GM04503 (cell line): Measurements from ENCODE around the gene ARHGAP45.

Source experiments
- DNase-seq: peaks from one replicate; pipeline ENCODE4 v3.0.0-alpha.2; 2012; ENCODE audit warnings: low read depth

Gene ARHGAP45

DNA sequence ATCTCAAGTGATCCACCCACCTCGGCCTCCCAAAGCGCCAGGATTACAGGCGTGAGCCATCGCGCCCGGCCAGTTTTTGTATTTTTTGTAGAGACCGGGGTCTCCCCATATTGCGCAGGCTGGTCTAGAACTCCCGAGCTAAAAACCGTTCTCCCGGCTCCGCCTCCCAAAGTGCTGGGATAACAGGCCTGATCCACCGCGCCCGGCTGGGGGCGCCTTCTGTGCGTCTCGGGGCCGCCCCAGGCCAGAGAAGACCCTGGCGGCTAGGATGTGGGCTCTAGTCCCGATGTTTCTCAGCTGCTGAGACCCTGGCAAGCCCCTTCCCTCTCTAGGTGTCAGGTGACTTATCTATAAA lies 3.6 kb downstream of the ARHGAP45 start:
- no peak for DNase-seq

GRCh38 chr19:1070931-1071791 lies 4.2 kb downstream of the ARHGAP45 start:
- DNase-seq: no peak

DNA sequence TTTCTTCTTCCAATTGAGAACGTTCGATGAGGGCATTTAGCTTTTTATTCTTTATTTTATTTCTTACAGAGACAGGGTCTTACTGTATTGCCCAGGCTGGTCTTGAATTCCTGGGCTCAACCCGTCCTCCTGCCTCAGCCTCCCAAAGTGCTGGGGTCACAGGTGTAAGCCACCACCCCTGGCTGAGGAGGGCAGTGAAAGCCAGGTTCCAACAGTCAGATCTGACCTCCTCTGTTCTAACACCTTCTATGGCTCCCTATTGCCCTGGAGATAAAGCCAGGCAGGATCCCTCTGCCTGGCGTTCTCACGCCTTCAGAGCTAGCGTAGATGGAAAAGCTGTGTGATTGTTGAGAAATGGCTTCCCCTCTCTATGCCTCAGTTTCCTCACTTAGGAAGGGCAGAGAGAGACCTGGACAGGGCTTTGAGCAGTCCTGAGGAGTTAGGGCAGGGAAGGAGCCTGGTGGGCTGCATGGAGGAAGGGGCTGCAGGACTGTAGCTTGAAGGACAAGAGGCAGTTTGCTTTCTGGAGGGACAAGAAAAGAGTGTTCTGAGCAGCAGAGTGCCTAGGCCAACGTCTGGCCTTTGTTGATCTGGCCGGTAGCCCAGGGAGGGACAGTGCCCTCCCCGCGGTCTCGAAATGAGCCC lies 5.5 kb downstream of the ARHGAP45 start:
- DNase-seq: no peak

- DNase-seq: no peak
Measured at GRCh38 chr19:1073063-1073955, 6.3 kb downstream of the ARHGAP45 start.

DNA sequence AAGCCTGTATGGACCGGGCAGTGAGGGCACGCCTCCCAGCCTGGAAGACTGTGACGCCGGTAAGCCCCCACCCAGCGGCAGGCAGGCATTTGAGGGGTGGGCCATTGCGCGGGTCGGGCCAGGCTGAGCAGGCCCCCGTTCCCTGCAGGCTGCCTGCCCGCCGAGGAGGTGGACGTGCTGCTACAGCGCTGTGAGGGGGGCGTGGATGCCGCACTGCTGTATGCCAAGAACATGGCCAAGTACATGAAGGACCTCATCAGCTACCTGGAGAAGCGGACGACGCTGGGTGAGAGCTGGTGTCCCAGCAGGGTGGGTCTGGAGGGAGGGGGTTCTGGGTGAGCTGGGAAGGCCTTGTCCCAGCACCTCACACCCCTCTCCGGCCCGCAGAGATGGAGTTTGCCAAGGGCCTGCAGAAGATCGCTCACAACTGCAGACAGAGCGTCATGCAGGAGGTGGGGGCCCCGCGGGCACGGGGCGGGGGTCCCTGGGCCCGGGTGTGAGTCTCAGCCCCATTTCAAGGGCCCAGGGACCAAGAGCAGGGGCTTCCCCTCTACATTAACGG lies 7.1 kb downstream of the ARHGAP45 start:
- no peak for DNase-seq

GRCh38 chr19:1074544-1075283 lies 7.7 kb downstream of the ARHGAP45 start:
- no peak for DNase-seq

- no peak for DNase-seq
Measured at GRCh38 chr19:1076046-1076386, 9.0 kb downstream of the ARHGAP45 start.

- no peak for DNase-seq
Measured at GRCh38 chr19:1076951-1077350, 10.0 kb downstream of the ARHGAP45 start.

GRCh38 chr19:1079566-1080111 lies 12.7 kb downstream of the ARHGAP45 start:
- DNase-seq: no peak

GRCh38 chr19:1080360-1081161 lies 13.6 kb downstream of the ARHGAP45 start:
- no peak for DNase-seq

- no peak for DNase-seq
Measured at GRCh38 chr19:1081301-1082164, 14.6 kb downstream of the ARHGAP45 start.

DNA sequence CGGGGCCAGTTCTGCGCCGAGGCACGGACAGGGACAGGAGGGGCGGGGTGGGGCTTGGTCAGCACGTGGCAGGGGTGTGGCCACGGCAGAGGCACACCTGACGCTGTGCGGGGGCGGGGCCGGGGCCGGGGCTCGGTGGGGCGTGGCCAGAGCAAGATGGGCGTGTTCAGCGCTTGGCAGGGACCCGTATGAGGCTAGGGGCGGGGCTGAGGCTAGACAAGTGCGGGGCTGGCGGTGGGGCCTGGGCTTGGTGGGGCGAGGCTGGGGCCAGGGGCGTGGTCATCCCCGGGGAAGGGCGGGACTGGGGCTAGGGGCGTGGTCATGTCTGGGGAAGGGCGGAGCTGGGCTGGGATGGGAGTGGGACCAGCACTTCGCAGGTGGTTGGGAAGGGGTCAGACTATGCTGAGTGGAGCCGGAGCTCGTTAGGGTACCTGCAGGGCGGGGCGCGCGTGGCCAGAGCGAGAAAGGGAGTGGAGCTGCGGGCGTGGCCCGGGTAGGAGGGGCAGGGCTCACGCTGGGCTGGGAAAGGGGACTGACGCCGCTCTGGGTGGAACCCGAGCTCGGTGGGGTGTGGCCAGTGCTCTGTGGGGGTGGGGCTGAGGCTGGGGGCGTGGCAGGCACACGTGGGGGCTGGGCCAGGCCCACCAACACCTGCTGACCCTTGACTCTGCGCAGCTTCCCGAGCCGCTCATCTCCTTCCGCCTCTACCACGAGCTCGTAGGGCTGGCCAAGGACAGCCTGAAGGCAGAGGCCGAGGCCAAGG lies 15.4 kb downstream of the ARHGAP45 start:
- DNase-seq: no peak

GRCh38 chr19:1082928-1083816 lies 16.2 kb downstream of the ARHGAP45 start:
- no peak for DNase-seq

DNA sequence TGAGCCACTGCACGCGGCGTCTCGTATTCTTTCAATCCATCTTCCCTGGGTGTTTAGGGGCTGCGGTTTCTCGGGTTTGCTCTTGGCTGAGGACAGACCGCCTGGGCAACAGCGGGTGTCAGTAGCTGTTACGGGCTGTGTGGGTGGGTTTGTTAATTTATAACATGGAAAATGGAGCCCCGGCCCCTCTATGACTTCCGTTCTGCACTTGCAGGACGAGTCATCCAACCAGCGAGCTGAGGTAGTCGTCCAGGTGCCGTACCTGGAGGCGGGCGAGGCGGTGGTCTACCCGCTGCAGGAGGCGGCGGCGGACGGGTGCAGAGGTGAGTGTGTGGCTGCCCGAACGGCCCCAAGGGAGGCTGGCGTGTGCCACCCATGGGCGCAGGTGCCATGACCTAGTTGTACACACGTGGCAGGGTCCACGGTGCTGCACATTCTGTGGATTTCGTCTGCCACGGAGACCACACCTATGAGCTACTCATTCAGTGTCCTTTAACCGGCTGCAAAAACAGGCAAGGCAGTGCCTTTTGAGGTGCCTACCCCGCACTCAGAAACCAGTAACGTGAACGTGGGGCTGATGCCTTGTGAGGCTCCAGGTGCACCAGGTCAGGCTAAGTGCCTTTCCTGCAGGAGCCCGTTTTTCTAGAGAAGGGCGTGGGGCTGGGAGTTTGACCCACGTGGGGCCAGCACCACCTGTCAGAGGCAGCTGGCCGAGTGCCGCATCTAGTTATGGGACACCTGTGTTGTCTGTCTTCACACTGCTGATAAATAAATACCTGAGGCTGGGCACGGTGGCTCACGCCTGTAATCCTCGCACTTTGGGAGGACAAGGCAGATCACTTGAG lies 17.3 kb downstream of the ARHGAP45 start:
- no peak for DNase-seq

- DNase-seq: no peak
Measured at GRCh38 chr19:1085053-1085658, 18.2 kb downstream of the ARHGAP45 start.

DNA sequence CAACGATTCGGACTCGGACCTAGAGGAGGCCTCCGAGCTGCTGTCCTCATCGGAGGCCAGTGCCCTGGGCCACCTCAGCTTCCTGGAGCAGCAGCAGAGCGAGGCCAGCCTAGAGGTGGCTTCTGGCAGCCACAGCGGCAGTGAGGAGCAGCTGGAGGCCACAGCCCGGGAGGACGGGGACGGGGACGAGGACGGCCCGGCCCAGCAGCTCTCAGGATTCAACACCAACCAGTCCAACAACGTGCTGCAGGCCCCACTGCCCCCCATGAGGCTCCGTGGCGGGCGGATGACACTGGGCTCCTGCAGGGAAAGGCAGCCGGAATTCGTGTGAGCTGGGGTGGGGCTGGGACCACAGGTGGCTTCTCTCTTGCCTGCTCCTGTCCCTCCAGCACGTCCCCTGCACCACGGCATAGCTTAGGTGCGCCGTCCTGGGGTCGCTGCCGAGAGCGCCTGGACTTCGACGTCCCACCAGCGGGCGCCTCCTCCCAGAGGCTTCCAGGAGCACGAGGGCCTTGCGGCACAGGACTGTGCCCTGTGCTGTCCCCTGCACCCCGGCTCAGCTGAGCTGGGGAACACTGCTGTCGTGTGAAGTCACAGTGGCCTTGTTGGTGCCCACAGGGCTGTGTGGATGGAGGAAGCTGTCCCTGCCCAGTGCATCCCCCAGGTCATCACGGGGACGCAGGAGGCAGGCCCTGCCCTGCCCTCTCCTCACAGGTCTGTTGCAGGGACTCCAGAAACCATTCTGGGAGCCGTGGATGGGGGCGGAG lies 18.9 kb downstream of the ARHGAP45 start:
- DNase-seq: no peak
